Measurements from ENCODE around the gene PLCB1.

The PLCB1 gene

GRCh38 chr20:8254911-8255582 is 123.0 kb downstream of the PLCB1 start:
- H3K36me3 ChIP-seq (ENCODE audit: insufficient read depth, low read length): no peaks in the 10 kb centered on the region

GRCh38 chr20:8255945-8256632 is 124.0 kb downstream of the PLCB1 start:
- H2AFZ ChIP-seq (ENCODE audit: low read depth, low read length): no peak overlapping the region
- H3K4me3 ChIP-seq (ENCODE audit: low read length): no peak overlapping the region

More at GRCh38 chr20:8254911-8255582, 123.0 kb downstream of the PLCB1 start:
- H3K4me3 ChIP-seq (ENCODE audit: low read length): no peak overlapping the region
- peaks cover 7% of the 10 kb centered on the region for H3K4me1 ChIP-seq (ENCODE audit: insufficient read depth, low read length)
- no peaks in the 10 kb centered on the region for H3K27me3 ChIP-seq (ENCODE audit: insufficient read depth, low read length)
- H2AFZ ChIP-seq (ENCODE audit: low read depth, low read length): no peak overlapping the region
- H3K9me3 ChIP-seq (ENCODE audit: low read length): no peaks in the 10 kb centered on the region

GRCh38 chr20:8260837-8261251 is 128.8 kb downstream of the PLCB1 start:
- Histone ChIP-seq H3K36me3 (ENCODE audit: insufficient read depth, low read length) (no peaks in the 10 kb centered on the region), H3K27me3 (ENCODE audit: insufficient read depth, low read length) (no peaks in the 10 kb centered on the region), H3K4me3 (ENCODE audit: low read length) (no peak overlapping the region), H2AFZ (ENCODE audit: low read depth, low read length) (no peak overlapping the region), H3K9me3 (ENCODE audit: low read length) (no peaks in the 10 kb centered on the region), H3K4me1 (ENCODE audit: insufficient read depth, low read length) (no peaks in the 10 kb centered on the region)

More at GRCh38 chr20:8255945-8256632, 124.0 kb downstream of the PLCB1 start:
- Histone ChIP-seq H3K4me1 (ENCODE audit: insufficient read depth, low read length) (peaks cover 3% of the 10 kb centered on the region), H3K9me3 (ENCODE audit: low read length) (no peaks in the 10 kb centered on the region), H3K36me3 (ENCODE audit: insufficient read depth, low read length) (no peaks in the 10 kb centered on the region), H3K27me3 (ENCODE audit: insufficient read depth, low read length) (no peaks in the 10 kb centered on the region)

GRCh38 chr20:8262721-8263120 is 130.7 kb downstream of the PLCB1 start:
- Histone ChIP-seq H3K36me3 (ENCODE audit: insufficient read depth, low read length) (no peaks in the 10 kb centered on the region), H3K4me1 (ENCODE audit: insufficient read depth, low read length) (no peaks in the 10 kb centered on the region), H3K27me3 (ENCODE audit: insufficient read depth, low read length) (no peaks in the 10 kb centered on the region), H3K4me3 (ENCODE audit: low read length) (no peak overlapping the region), H2AFZ (ENCODE audit: low read depth, low read length) (no peak overlapping the region), H3K9me3 (ENCODE audit: low read length) (no peaks in the 10 kb centered on the region)

- Histone ChIP-seq H2AFZ (ENCODE audit: low read depth, low read length) (no peak overlapping the region), H3K4me1 (ENCODE audit: insufficient read depth, low read length) (no peaks in the 10 kb centered on the region), H3K27me3 (ENCODE audit: insufficient read depth, low read length) (no peaks in the 10 kb centered on the region), H3K36me3 (ENCODE audit: insufficient read depth, low read length) (no peaks in the 10 kb centered on the region), H3K9me3 (ENCODE audit: low read length) (no peaks in the 10 kb centered on the region), H3K4me3 (ENCODE audit: low read length) (no peak overlapping the region)
These were observed 133.5 kb downstream of the PLCB1 start for GRCh38 chr20:8265588-8265987.

GRCh38 chr20:8267009-8267408 is 134.9 kb downstream of the PLCB1 start:
- no peaks in the 10 kb centered on the region for H3K27me3 ChIP-seq (ENCODE audit: insufficient read depth, low read length)
- H2AFZ ChIP-seq (ENCODE audit: low read depth, low read length): no peak overlapping the region
- no peaks in the 10 kb centered on the region for H3K9me3 ChIP-seq (ENCODE audit: low read length)
- no peak overlapping the region for H3K4me3 ChIP-seq (ENCODE audit: low read length)
- H3K36me3 ChIP-seq (ENCODE audit: insufficient read depth, low read length): no peaks in the 10 kb centered on the region
- no peaks in the 10 kb centered on the region for H3K4me1 ChIP-seq (ENCODE audit: insufficient read depth, low read length)

GRCh38 chr20:8271727-8272126 is 139.7 kb downstream of the PLCB1 start:
- no peaks in the 10 kb centered on the region for H3K27me3 ChIP-seq (ENCODE audit: insufficient read depth, low read length)
- no peak overlapping the region for H2AFZ ChIP-seq (ENCODE audit: low read depth, low read length)
- H3K4me3 ChIP-seq (ENCODE audit: low read length): no peak overlapping the region
- H3K4me1 ChIP-seq (ENCODE audit: insufficient read depth, low read length): peaks cover 13% of the 10 kb centered on the region
- H3K9me3 ChIP-seq (ENCODE audit: low read length): no peaks in the 10 kb centered on the region
- no peaks in the 10 kb centered on the region for H3K36me3 ChIP-seq (ENCODE audit: insufficient read depth, low read length)

GRCh38 chr20:8272766-8273165 is 140.7 kb downstream of the PLCB1 start:
- Histone ChIP-seq H3K36me3 (ENCODE audit: insufficient read depth, low read length) (no peaks in the 10 kb centered on the region), H3K9me3 (ENCODE audit: low read length) (no peaks in the 10 kb centered on the region), H2AFZ (ENCODE audit: low read depth, low read length) (no peak overlapping the region), H3K4me1 (ENCODE audit: insufficient read depth, low read length) (peaks cover 13% of the 10 kb centered on the region), H3K27me3 (ENCODE audit: insufficient read depth, low read length) (no peaks in the 10 kb centered on the region), H3K4me3 (ENCODE audit: low read length) (no peak overlapping the region)

GRCh38 chr20:8284902-8285301 is 152.8 kb downstream of the PLCB1 start:
- H3K4me1 ChIP-seq (ENCODE audit: insufficient read depth, low read length): no peaks in the 10 kb centered on the region
- no peaks in the 10 kb centered on the region for H3K36me3 ChIP-seq (ENCODE audit: insufficient read depth, low read length)
- no peak overlapping the region for H3K4me3 ChIP-seq (ENCODE audit: low read length)
- H3K27me3 ChIP-seq (ENCODE audit: insufficient read depth, low read length): no peaks in the 10 kb centered on the region
- no peaks in the 10 kb centered on the region for H3K9me3 ChIP-seq (ENCODE audit: low read length)
- no peak overlapping the region for H2AFZ ChIP-seq (ENCODE audit: low read depth, low read length)

GRCh38 chr20:8287340-8287739 is 155.3 kb downstream of the PLCB1 start:
- Histone ChIP-seq H2AFZ (ENCODE audit: low read depth, low read length) (no peak overlapping the region), H3K27me3 (ENCODE audit: insufficient read depth, low read length) (no peaks in the 10 kb centered on the region), H3K36me3 (ENCODE audit: insufficient read depth, low read length) (no peaks in the 10 kb centered on the region), H3K4me1 (ENCODE audit: insufficient read depth, low read length) (no peaks in the 10 kb centered on the region), H3K9me3 (ENCODE audit: low read length) (no peaks in the 10 kb centered on the region), H3K4me3 (ENCODE audit: low read length) (no peak overlapping the region)

- Histone ChIP-seq H3K9me3 (ENCODE audit: low read length) (no peaks in the 10 kb centered on the region), H2AFZ (ENCODE audit: low read depth, low read length) (no peak overlapping the region), H3K36me3 (ENCODE audit: insufficient read depth, low read length) (no peaks in the 10 kb centered on the region), H3K4me1 (ENCODE audit: insufficient read depth, low read length) (no peaks in the 10 kb centered on the region), H3K27me3 (ENCODE audit: insufficient read depth, low read length) (no peaks in the 10 kb centered on the region), H3K4me3 (ENCODE audit: low read length) (no peak overlapping the region)
These were observed 159.1 kb downstream of the PLCB1 start for GRCh38 chr20:8291200-8291599.

GRCh38 chr20:8291873-8292272 is 159.8 kb downstream of the PLCB1 start:
- no peak overlapping the region for H2AFZ ChIP-seq (ENCODE audit: low read depth, low read length)
- H3K4me1 ChIP-seq (ENCODE audit: insufficient read depth, low read length): no peaks in the 10 kb centered on the region
- H3K27me3 ChIP-seq (ENCODE audit: insufficient read depth, low read length): no peaks in the 10 kb centered on the region

GRCh38 chr20:8292793-8293192 is 160.7 kb downstream of the PLCB1 start:
- no peaks in the 10 kb centered on the region for H3K9me3 ChIP-seq (ENCODE audit: low read length)
- H3K27me3 ChIP-seq (ENCODE audit: insufficient read depth, low read length): no peaks in the 10 kb centered on the region
- no peak overlapping the region for H3K4me3 ChIP-seq (ENCODE audit: low read length)
- H3K4me1 ChIP-seq (ENCODE audit: insufficient read depth, low read length): no peaks in the 10 kb centered on the region
- no peaks in the 10 kb centered on the region for H3K36me3 ChIP-seq (ENCODE audit: insufficient read depth, low read length)
- H2AFZ ChIP-seq (ENCODE audit: low read depth, low read length): no peak overlapping the region

More at GRCh38 chr20:8291873-8292272, 159.8 kb downstream of the PLCB1 start:
- H3K4me3 ChIP-seq (ENCODE audit: low read length): no peak overlapping the region
- H3K9me3 ChIP-seq (ENCODE audit: low read length): no peaks in the 10 kb centered on the region
- no peaks in the 10 kb centered on the region for H3K36me3 ChIP-seq (ENCODE audit: insufficient read depth, low read length)

Measured in neuron (in vitro differentiated cells).